ENCODE data around the gene ZNF665.
"Not testable (repeated sequence)": the region's sequence is repeated elsewhere in the genome, so short reads cannot be mapped to it uniquely, and the experiment has no call there.

Gene ZNF665

GRCh38 chr19:53156850-53157249 is 36.3 kb downstream of the ZNF665 start:
- DNase-seq: no peak

GRCh38 chr19:53147645-53148044 is 45.5 kb downstream of the ZNF665 start:
- no peak for DNase-seq

GRCh38 chr19:53140351-53140750 is 52.8 kb downstream of the ZNF665 start:
- no peak for DNase-seq

GRCh38 chr19:53136432-53136831 is 56.7 kb downstream of the ZNF665 start:
- DNase-seq: no peak

GRCh38 chr19:53132141-53132991 is 60.8 kb downstream of the ZNF665 start, which contains the start of gene ZNF415:
TSS of gene ZNF415 (minus strand) at chr19:53132910. CDS start at chr19:53122676, 10,234 bp downstream.
- peak; percentile 63 for DNase-seq

- no peak for DNase-seq
Observed at GRCh38 chr19:53131727-53132126, 61.4 kb downstream of the ZNF665 start.

- DNase-seq: no peak
Observed at GRCh38 chr19:53131085-53131590, 62.0 kb downstream of the ZNF665 start.

GRCh38 chr19:53130506-53130905 is 62.7 kb downstream of the ZNF665 start:
- DNase-seq: no peak

- not testable (repeated sequence) for DNase-seq
Observed at GRCh38 chr19:53126733-53127526, 66.2 kb downstream of the ZNF665 start.

- no peak for DNase-seq
Observed at GRCh38 chr19:53123400-53123799, 69.8 kb downstream of the ZNF665 start.

All from CD4-positive, alpha-beta T cell treated with Interleukin-10 for 1 hour (primary cell).